AG10803 (cell line): ENCODE data around the gene SMARCA2.

Experiments
- DNase-seq: peaks from one replicate; pipeline ENCODE4 v3.0.0; 2010; ENCODE audit warnings: low read depth
- H3K4me3 ChIP-seq: 2 replicates; pipeline ENCODE4 v1.5.1; 2011; ENCODE audit warnings: mild to moderate bottlenecking, low read length, control low read depth
- TF ChIP-seq, protein P1 (sequence below): conservative IDR thresholded peaks from 2 replicates; pipeline ENCODE4 v1.5.1; 2011; ENCODE audit warnings: mild to moderate bottlenecking, low read length, control low read depth, inconsistent platforms

Gene SMARCA2

DNA sequence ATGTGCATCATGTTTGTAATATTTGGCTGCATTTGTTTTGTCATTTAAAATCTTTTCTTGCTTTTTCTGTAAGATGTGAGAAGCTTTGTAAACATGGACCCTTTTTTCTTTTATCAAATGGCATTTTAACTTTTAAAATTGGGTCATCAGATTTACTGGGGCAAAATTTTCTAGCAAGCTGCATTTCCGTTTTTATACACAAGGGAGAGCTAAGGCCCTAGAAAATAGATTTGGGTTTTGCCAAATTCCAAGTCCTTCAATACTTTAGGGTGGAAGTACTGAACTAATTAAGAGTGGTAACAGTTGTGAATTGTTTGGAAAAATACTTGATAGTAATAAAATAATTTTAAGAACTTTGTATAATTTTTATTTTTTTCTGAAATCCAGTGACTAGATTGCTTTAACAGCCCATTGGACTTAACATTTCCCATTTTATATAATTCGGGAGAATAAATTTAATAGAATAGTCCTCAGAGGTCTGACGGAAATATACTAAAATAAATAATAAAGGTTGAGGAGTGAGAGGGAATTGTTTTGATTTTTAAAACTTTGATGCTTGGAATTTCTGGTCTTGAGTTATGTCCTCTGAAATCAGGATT lies 117.4 kb downstream of the SMARCA2 start:
- peak; percentile 65 for DNase-seq
- TF ChIP-seq, protein P1, sequence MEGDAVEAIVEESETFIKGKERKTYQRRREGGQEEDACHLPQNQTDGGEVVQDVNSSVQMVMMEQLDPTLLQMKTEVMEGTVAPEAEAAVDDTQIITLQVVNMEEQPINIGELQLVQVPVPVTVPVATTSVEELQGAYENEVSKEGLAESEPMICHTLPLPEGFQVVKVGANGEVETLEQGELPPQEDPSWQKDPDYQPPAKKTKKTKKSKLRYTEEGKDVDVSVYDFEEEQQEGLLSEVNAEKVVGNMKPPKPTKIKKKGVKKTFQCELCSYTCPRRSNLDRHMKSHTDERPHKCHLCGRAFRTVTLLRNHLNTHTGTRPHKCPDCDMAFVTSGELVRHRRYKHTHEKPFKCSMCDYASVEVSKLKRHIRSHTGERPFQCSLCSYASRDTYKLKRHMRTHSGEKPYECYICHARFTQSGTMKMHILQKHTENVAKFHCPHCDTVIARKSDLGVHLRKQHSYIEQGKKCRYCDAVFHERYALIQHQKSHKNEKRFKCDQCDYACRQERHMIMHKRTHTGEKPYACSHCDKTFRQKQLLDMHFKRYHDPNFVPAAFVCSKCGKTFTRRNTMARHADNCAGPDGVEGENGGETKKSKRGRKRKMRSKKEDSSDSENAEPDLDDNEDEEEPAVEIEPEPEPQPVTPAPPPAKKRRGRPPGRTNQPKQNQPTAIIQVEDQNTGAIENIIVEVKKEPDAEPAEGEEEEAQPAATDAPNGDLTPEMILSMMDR = peak; percentile 86
- no peak overlapping the region for H3K4me3 ChIP-seq

DNA sequence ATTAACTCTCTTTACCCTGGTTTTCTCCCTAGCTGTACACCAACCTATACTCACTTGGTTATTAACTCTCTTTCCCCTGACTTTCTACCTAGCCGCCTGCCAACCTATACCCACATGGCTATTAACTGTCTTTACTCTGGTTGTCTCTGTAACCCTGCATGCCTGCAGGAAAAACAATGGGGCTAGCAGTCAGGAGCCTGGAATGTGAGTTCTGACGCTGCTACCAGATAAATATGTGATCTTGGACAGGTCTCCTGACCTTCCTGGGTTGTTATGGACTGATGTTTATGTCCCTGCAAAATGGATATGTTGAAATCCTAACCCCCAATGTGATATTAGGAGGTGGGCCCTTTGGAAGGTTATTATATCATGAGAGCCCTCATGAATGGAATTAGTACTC lies 119.2 kb downstream of the SMARCA2 start:
- peak; percentile 43 for DNase-seq
- H3K4me3 ChIP-seq = no peak overlapping the region
- TF ChIP-seq, protein P1 = no peak

DNA sequence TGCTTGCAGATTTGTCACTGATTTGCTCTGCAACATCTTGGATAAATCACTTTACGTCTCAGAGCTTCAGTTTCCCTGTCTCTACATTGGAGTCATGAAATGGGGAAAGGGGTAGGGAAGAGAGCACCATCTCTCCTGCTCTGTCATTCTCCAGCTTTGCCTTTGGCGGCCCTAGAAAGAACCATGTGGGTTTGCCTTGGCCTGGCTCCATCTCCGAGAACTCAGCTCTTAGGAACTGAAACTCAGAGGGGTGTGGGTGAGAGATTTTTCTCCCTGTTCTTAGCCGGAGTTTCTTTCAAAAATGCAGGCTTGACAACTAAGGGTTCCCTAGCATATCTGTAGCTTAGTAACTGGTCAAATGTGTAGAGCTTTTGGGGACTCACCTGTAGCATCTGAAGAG lies 123.5 kb downstream of the SMARCA2 start:
- TF ChIP-seq, protein P1 = no peak
- no peak for DNase-seq

DNA sequence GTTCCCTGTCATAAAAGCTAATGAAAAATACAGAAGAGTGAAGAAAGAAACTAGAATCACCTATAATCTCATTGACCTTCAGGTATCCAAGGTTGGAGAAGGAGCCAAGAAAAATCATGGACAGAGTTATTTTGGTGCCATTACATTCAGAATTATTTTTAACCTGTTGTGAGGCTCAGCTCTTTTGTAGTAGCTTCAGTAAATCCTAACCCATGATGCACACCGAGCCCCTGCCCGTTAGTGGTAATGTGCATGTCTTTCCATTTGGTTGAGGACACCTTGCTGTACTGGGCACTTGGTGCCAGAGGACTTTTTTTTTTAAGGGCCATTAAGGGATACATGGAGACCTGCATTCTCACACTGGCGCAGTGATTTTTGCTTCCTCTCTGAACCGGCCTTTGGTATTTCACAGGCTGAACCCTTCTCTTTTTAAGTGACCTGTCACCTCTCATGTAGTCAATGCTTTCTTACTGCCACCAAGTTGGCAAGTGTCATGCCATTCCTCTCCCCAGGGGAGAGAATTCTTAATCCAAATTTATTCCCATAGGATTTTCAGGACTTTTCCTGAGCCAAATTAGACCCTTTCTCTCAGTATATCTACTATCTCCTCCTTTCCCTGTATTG lies 125.6 kb downstream of the SMARCA2 start:
- no peak overlapping the region for H3K4me3 ChIP-seq
- no peak for DNase-seq
- TF ChIP-seq, protein P1 = no peak

More for the DNA sequence above, 123.5 kb downstream of the SMARCA2 start:
- H3K4me3 ChIP-seq = no peak overlapping the region

DNA sequence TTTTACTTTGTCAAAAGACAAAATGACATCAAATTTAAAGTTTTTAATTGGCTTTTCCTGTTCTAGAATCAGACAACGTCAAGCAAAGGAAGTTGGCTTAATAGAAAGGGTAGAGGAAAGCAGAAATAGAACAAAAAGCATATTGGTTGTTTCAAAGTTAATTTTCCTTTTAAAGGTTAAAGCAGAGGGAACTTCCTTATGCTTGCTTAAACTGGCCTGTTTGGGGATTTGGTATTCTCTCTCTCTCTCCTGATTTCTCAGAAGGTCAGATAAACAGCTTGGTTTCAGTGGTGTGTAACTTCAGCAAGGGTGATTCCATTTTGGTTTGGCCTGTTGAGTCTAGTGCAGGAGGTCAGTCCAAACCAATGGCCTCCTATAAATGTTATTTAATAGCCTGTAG lies 127.1 kb downstream of the SMARCA2 start:
- H3K4me3 ChIP-seq = no peak overlapping the region
- no peak for DNase-seq
- TF ChIP-seq, protein P1 = no peak

DNA sequence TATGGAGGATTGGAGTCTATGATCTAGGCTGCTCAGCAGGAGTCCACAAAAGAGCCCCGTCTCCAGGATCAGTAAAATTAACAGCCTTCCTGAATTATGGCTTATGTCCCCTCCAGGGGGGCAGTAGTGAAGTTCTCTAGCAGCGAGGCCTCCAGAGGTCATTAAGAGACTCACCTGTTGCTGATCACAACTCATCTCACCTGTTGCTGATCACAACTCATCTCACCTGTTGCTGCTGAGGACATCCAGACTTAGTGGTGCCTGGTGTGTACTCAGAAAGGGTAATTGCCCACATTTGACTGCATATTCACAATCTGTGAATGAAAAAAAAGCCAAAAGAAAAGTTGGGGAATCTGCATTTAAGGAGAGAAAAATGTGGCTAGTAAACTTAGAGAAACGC lies 129.5 kb downstream of the SMARCA2 start:
- no peak for DNase-seq
- no peak overlapping the region for H3K4me3 ChIP-seq
- TF ChIP-seq, protein P1 = no peak

DNA sequence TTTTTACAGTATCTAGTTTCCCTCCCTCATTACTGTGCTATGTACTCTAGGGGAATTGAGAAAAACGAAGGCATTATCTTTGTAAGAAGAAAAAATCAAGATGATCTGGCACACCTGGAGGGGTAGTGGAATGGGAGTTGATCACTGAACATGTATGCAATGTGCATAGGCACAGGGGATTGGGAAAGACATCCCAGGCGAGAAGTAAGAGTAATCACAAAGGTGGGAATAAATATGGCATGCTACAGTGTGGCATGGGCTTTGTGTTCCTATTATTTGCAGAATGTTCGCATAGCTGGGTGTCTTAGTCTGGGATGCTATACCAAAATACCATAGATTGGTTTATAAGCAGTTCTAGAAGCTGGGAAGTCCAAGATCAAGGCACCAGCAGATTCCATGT lies 130.6 kb downstream of the SMARCA2 start:
- H3K4me3 ChIP-seq = no peak overlapping the region
- TF ChIP-seq, protein P1 = no peak
- DNase-seq = no peak
